ENCODE measurements around the gene SRGAP3.

The SRGAP3 gene

DNA sequence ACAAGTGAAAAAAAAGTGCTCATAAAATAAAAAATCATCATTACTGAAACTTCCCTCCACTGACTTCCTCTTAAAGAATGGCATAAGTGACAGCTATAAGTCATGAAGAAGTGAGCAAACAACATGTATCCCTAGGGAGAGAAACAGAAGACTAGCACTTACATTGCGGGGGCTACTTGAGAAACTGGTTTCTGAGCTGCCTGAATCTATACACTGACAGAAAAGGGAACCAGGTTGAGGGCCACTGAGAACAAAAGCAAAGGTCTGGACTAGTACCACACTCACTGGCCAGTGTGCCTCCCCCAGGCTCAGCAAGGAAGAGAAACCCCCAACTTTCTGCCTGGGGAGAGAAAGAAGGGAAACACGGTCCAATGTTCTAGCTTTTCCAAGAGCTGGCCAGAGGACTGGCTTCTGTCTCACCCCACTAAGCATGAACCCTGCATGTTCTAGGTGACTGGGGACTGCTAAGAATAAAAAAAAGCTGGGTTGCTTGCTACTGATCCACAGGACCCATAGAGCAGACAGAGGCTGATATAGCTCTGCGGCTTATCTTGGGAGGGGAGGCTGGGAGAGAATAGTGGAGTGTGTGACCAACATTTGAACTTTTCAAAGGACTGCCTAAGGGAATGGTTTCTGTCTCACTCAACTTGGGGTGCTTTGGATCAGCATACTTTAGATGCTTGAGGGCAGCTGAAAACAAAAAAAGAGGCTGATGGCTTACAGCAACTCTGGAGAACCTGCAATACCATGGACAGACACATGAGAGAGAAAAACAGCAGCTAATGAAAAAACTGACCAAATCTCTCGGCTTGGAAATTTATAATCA is 294.3 kb downstream of the SRGAP3 start:
- Histone ChIP-seq H3K4me1 (ENCODE audit: insufficient read depth, low read length) (peaks cover 4% of the 10 kb centered on the region; the same call in 1 of the 2 replicates), H3K9me3 (ENCODE audit: control insufficient read depth, insufficient read depth, low read length) (no peaks in the 10 kb centered on the region), H3K36me3 (ENCODE audit: insufficient read depth, low read length) (peaks cover 6% of the 10 kb centered on the region; the same call in 1 of the 2 replicates), H3K9ac (ENCODE audit: low read depth, low read length) (no peak overlapping the region)

DNA sequence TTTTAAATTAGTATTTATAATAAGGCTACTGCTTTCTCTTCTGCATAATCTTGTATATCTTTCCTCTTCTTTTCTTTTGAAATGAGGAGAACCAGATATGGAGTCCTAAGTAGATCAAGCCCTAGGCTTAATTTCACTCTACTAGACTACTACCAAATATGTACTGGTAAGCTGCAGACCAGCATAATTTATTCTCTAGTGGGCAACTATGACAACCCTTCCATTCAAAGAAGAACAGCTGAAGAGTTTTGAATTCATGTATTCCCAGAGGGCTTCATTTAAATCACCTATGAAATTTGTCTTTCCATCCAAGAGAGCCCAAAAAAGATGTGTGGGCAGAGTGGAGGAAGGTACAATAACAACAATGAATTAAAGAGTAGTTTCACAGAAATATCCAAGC is 296.1 kb downstream of the SRGAP3 start:
- Histone ChIP-seq H3K4me1 (ENCODE audit: insufficient read depth, low read length) (peaks cover 4% of the 10 kb centered on the region; the same call in 1 of the 2 replicates), H3K36me3 (ENCODE audit: insufficient read depth, low read length) (peaks cover 6% of the 10 kb centered on the region; the same call in 1 of the 2 replicates), H3K9me3 (ENCODE audit: control insufficient read depth, insufficient read depth, low read length) (no peaks in the 10 kb centered on the region), H3K9ac (ENCODE audit: low read depth, low read length) (no peak overlapping the region)

DNA sequence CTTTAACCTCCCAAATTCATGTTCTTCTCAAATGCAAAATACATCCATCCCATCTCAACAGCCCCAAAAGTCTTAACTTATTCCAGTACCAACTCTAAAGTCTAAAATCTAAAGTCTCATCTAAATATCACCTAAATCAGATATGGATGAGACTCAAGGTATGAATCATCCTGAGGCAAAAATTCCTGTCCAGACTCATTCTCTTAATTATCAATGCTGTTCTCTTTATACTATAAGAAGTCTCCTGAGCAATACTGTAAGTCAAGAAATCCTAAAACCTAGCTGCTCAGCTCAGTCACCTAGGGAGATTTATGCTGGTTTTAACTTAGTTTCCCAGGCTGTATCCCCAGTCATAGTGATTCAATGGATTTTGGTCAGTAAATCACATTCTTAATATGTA is 297.3 kb downstream of the SRGAP3 start:
- H3K9ac ChIP-seq (ENCODE audit: low read depth, low read length), result no peak overlapping the region
- no peaks in the 10 kb centered on the region for H3K9me3 ChIP-seq (ENCODE audit: control insufficient read depth, insufficient read depth, low read length)
- peaks cover 4% of the 10 kb centered on the region; the same call in 1 of the 2 replicates for H3K4me1 ChIP-seq (ENCODE audit: insufficient read depth, low read length)
- H3K36me3 ChIP-seq (ENCODE audit: insufficient read depth, low read length), result peaks cover 6% of the 10 kb centered on the region; the same call in 1 of the 2 replicates

DNA sequence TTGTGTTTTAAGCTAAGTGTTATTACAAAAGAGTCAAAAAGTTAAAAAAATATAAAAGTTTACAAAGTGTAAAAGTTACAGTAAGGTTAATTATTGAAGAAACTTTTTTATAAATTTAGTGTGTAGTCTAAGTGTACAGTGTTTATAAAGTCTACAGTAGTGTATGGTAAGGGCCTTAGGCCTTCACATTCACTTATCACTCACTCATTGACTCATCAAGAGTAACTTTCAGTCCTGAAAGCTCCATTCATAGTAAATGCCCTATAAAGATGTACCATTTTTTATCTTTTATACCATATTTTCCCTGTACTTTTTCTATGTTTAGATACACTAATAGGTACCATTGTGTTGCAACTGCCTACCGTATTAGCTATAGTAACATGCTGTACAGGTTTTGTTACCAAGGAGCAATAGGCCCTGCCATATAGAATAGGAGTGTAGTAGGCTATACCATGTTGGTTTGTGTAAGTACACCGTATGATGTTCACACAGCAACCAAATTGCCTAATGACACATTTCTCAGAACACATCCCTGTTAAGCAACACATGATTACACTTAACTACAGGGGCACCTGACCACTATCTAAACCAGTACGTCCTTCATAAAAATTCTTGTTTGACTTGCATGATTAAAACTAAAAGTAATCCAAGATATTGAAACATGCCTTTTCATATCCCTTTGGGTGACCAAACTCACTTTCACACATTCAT is 303.4 kb downstream of the SRGAP3 start:
- H3K9ac ChIP-seq (ENCODE audit: low read depth, low read length), result no peak overlapping the region
- peaks cover 7% of the 10 kb centered on the region for H3K36me3 ChIP-seq (ENCODE audit: insufficient read depth, low read length)
- no peaks in the 10 kb centered on the region; the same call in 1 of the 2 replicates for H3K9me3 ChIP-seq (ENCODE audit: control insufficient read depth, insufficient read depth, low read length)
- H3K4me1 ChIP-seq (ENCODE audit: insufficient read depth, low read length), result no peaks in the 10 kb centered on the region

DNA sequence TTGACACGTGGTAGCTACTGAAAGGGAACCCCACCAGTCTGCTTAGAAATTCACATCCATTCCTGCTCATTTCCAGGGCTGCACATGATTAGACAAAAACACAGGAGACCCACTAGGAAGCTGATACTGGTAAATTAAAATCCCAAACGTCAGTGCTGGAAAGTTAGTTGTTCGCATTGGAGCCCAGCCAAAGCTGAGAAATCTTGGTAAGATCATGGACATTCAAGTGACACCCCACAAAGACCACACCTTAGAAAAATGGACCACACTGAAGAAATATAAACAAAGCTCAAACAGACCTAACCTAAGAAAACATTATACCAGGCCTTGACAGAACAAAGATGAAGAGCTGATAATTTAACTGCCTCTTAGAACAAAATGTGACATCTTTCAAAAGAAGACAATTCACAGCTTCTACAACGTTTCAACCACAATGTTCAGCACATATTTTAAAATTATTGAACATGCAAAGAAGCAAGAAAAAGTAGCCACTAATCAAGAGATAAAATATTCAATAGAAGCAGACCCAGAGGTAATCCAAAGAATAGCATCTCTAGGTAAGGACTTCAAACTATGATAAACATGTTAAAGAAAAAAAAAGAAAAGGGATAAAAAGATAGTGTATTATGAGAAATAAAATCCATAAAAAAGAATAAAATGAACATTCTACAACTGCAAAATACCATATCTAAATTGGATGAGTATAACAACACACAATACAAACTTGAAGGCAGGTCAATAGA is 306.5 kb downstream of the SRGAP3 start:
- Histone ChIP-seq H3K9me3 (ENCODE audit: control insufficient read depth, insufficient read depth, low read length) (no peaks in the 10 kb centered on the region; the same call in 1 of the 2 replicates), H3K9ac (ENCODE audit: low read depth, low read length) (no peak overlapping the region), H3K36me3 (ENCODE audit: insufficient read depth, low read length) (peaks cover 11% of the 10 kb centered on the region), H3K4me1 (ENCODE audit: insufficient read depth, low read length) (no peaks in the 10 kb centered on the region)

DNA sequence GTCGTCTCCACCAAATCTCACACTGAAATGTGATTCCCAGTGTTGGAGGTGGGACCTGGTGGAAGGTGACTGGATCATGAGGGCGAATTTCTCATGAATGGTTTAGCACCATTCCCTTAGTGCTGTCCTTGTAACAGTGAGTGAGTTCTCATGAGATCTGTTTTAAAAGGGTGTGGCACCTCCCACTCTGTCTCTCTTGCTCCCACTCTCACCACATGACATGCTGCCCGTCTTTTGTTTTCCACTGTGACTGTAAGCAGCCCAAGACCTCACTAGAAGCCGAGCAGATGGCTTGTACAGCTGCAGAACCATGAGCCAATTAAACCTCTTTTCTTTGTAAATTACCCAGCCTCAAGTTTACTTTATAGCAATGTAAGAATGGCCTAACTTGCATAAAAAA is 307.3 kb downstream of the SRGAP3 start:
- peaks cover 11% of the 10 kb centered on the region for H3K36me3 ChIP-seq (ENCODE audit: insufficient read depth, low read length)
- H3K9me3 ChIP-seq (ENCODE audit: control insufficient read depth, insufficient read depth, low read length), result no peaks in the 10 kb centered on the region; the same call in 1 of the 2 replicates
- H3K9ac ChIP-seq (ENCODE audit: low read depth, low read length), result no peak overlapping the region
- H3K4me1 ChIP-seq (ENCODE audit: insufficient read depth, low read length), result no peaks in the 10 kb centered on the region

DNA sequence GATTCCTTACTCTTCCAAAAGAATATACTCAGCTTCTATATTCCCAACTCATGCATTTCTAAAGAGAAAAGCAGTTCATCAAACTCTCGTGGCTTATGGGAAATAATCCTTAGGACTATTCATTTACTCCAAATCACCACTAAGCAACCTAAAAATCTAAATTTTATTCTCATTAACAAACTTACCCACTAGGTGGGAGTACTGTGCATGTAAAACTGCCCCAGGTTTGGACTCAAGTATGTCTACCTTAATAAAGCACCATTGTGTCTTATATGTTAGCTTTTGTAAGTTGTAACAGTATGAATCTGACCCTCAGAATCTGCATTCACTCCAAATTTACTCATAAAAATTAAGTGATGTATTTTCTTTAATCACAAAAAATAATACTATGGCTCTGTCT is 311.4 kb downstream of the SRGAP3 start:
- Histone ChIP-seq H3K36me3 (ENCODE audit: insufficient read depth, low read length) (peaks cover 7% of the 10 kb centered on the region), H3K9me3 (ENCODE audit: control insufficient read depth, insufficient read depth, low read length) (no peaks in the 10 kb centered on the region), H3K9ac (ENCODE audit: low read depth, low read length) (no peak overlapping the region), H3K4me1 (ENCODE audit: insufficient read depth, low read length) (no peaks in the 10 kb centered on the region)

DNA sequence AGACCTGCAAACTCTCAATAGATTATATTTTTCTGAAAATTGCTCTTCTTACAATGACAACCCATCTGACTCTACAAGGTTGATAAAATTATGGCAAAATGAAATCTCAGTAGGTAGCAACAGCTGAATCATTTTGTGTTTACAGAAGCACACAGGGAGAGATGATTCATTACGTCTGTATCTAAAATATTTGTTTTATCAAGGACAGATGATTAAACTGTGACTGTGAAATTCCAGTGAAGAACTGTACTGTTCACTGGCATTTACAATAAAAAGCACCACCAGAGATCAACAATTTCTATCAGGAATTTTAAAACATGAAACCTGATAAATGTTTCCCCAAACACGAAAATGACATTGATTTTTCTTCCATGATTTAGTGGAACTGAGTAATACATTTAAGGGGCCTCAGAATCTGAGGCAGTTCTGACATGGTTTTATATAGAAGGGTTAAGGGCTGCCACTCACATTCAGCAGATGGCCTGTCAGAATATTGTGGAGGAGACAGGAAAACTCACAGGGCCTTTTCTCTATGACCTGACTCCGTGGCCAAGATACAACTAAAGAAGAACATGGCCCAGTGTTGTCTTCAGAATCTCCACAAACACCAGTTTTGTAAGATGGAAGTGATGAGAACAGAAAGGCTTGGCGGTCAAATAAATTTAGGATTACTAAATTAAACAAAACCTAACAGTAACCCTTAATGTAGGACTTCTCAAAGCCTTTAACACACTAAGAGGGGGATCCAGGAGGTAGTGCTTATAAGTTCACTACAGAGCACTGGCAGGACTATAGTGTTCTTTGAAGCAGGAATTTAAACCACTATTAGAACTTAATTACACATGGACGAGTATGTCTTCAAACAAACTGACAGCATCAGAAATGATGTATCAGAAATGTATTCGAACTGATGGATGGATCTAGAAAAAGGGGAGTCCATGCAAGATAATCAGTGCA is 312.1 kb downstream of the SRGAP3 start:
- Histone ChIP-seq H3K9ac (ENCODE audit: low read depth, low read length) (no peak overlapping the region), H3K36me3 (ENCODE audit: insufficient read depth, low read length) (peaks cover 7% of the 10 kb centered on the region), H3K9me3 (ENCODE audit: control insufficient read depth, insufficient read depth, low read length) (no peaks in the 10 kb centered on the region)

DNA sequence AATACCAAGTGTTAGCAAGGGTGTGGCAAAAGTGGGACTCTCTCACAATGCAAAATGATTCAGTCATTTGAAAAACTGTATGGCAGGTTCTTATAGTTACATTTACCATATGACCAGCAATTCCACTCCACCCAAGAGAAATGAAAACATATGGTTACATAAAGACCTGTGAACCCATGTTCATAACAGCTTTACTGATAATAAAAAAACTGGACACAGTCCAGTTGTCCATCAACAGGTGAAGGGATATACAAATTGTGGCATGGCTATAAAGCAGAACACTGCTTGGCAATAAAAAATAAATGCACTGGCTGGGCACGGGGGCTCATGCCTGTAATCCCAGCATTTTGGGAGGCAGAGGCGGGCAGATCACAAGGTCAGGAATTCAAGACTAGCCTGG is 316.9 kb downstream of the SRGAP3 start:
- Histone ChIP-seq H3K9me3 (ENCODE audit: control insufficient read depth, insufficient read depth, low read length) (no peaks in the 10 kb centered on the region), H3K9ac (ENCODE audit: low read depth, low read length) (no peak overlapping the region), H3K4me1 (ENCODE audit: insufficient read depth, low read length) (no peaks in the 10 kb centered on the region), H3K36me3 (ENCODE audit: insufficient read depth, low read length) (peaks cover 2% of the 10 kb centered on the region; the same call in 1 of the 2 replicates)

More for the DNA sequence above, 312.1 kb downstream of the SRGAP3 start:
- H3K4me1 ChIP-seq (ENCODE audit: insufficient read depth, low read length), result no peaks in the 10 kb centered on the region

DNA sequence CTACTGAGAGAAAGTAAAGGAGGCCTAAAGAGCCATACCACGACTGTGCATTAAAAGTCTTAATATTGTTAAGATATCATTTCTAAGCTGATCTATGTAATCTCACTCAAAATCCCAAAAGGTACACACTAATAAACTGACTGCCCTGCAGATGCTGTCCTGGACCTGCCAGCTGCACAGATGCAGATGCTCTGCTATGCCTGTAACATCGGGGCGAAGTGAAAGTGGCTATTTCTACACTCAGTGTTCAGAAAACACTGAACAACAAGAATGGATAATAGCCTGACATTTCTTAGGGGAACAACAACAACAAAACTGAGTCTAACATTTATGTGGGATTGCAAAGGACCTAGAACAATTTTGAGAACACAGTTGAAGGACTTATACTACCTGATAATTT is 318.1 kb downstream of the SRGAP3 start:
- Histone ChIP-seq H3K4me1 (ENCODE audit: insufficient read depth, low read length) (no peaks in the 10 kb centered on the region), H3K36me3 (ENCODE audit: insufficient read depth, low read length) (peaks cover 2% of the 10 kb centered on the region; the same call in 1 of the 2 replicates), H3K9me3 (ENCODE audit: control insufficient read depth, insufficient read depth, low read length) (no peaks in the 10 kb centered on the region), H3K9ac (ENCODE audit: low read depth, low read length) (no peak overlapping the region)

All from ES-I3 (cell line).